Keratinocyte (primary cell): ENCODE measurements around the gene RAB40A. TPM values are rescaled to one million over a fixed set of nuclear protein-coding genes. Genes with fewer than 3 reads are reported as not detected.
A peak's percentile ranks its signal among the peaks of the same experiment; 100 is the strongest.

Source experiments
- DNase-seq: peaks from one replicate; pipeline ENCODE4 v3.0.0-alpha.2; 2011; ENCODE audit warnings: low read depth, missing footprints, low spot score
- FAIRE-seq: peaks from 2 replicates; lab custom pipeline; 2011; peaks lifted over from hg19 to GRCh38; lab: Jason Lieb, UNC
- H2AFZ ChIP-seq: 2 replicates; pipeline ENCODE4 v1.6.0; 2012; ENCODE audit warnings: low read length, control low read depth, inconsistent platforms; ENCODE audit not compliant: control insufficient read depth
- H3K27ac ChIP-seq: 2 replicates; pipeline ENCODE4 v1.5.1; 2011; ENCODE audit warnings: low read length; ENCODE audit not compliant: control insufficient read depth, insufficient read depth
- H3K27me3 ChIP-seq: 3 replicates; pipeline ENCODE4 v1.6.0; 2011; ENCODE audit warnings: low read length; ENCODE audit not compliant: control insufficient read depth, insufficient read depth; ENCODE audit errors: extremely low read depth
- H3K36me3 ChIP-seq, 2 experiments: 2 replicates in 1 of 2; 3 replicates in 1 of 2; pipeline ENCODE4 v1.5.1; 2011; ENCODE audit warnings: low read length in 2 of 2, mild to moderate bottlenecking in 1 of 2; ENCODE audit not compliant: control insufficient read depth in 2 of 2, insufficient read depth in 2 of 2; ENCODE audit errors: extremely low read depth in 1 of 2
- H3K4me1 ChIP-seq: 3 replicates; pipeline ENCODE4 v1.5.1; 2011; ENCODE audit warnings: low read length; ENCODE audit not compliant: control insufficient read depth, insufficient read depth; ENCODE audit errors: extremely low read depth
- H3K4me2 ChIP-seq: 3 replicates; pipeline ENCODE4 v1.6.0; 2011; ENCODE audit warnings: low read depth, low read length; ENCODE audit not compliant: control insufficient read depth, insufficient read depth; ENCODE audit errors: extremely low read depth
- H3K4me3 ChIP-seq, 3 experiments: fragments of 200-600 bp in 1 of 3; sonication (generic) in 1 of 3; 2 replicates in 2 of 3; 3 replicates in 1 of 3; pipeline ENCODE4 v1.5.1; 2011 to 2016; ENCODE audit warnings: low read length in 3 of 3, mild to moderate bottlenecking in 3 of 3, control low read depth in 2 of 3, inconsistent platforms in 1 of 3, low read depth in 1 of 3, mixed read lengths in 1 of 3, mixed run types in 1 of 3, moderate library complexity in 1 of 3; ENCODE audit not compliant: control insufficient read depth in 2 of 3, insufficient read depth in 2 of 3; ENCODE audit errors: extremely low read depth in 1 of 3
- H3K79me2 ChIP-seq: 2 replicates; pipeline ENCODE4 v1.6.0; 2012; ENCODE audit warnings: low read length; ENCODE audit not compliant: control insufficient read depth, insufficient read depth
- H3K9ac ChIP-seq: 3 replicates; pipeline ENCODE4 v1.6.0; 2011; ENCODE audit warnings: low read length; ENCODE audit not compliant: control insufficient read depth, insufficient read depth; ENCODE audit errors: extremely low read depth
- H3K9me1 ChIP-seq: 3 replicates; pipeline ENCODE4 v1.6.0; 2011; ENCODE audit warnings: low read length; ENCODE audit not compliant: control insufficient read depth, insufficient read depth; ENCODE audit errors: extremely low read depth
- H3K9me3 ChIP-seq: 2 replicates; pipeline ENCODE4 v1.5.1; 2012; ENCODE audit warnings: low read depth, low read length; ENCODE audit not compliant: control insufficient read depth
- H4K20me1 ChIP-seq: 3 replicates; pipeline ENCODE4 v1.6.0; 2011; ENCODE audit warnings: low read length; ENCODE audit not compliant: control insufficient read depth, insufficient read depth; ENCODE audit errors: extremely low read depth
- EZH2 ChIP-seq: IDR thresholded peaks from one replicate; pipeline ENCODE4 v1.6.1; 2012; ENCODE audit warnings: inconsistent platforms, mild to moderate bottlenecking, low read length, moderate library complexity
- dilution Hi-C: fragments of 300-500 bp; cut with MboI; formaldehyde crosslinking; loops from one replicate; pipeline ENCODE4 v1.7.0; 2020; ENCODE audit warnings: low sequenced_read_pairs; ENCODE audit not compliant: extremely low pct_ligation_motif_present
- polyA plus RNA-seq, 5 experiments: library from polyadenylated mRNA; depleted of rRNA in 3 of 5; stranded (reverse) in 3 of 5; stranded (forward) in 1 of 5; unstranded in 1 of 5; fragments of >200 nt; gene quantifications; 1 replicate in 1 of 5; 2 replicates in 3 of 5; 3 replicates in 1 of 5; pipeline versions ENCODE4 v1.2.1 to v1.2.3, GENCODE V29; 2011 to 2012; ENCODE audit warnings: missing spikeins in 2 of 5, low read depth in 1 of 5, low replicate concordance in 1 of 5
- TF ChIP-seq, protein P1 (sequence below), 3 experiments: IDR thresholded peaks in 1 of 3; conservative IDR thresholded peaks in 1 of 3; optimal IDR thresholded peaks in 1 of 3; 2 replicates in 2 of 3; 3 replicates in 1 of 3; pipeline versions ENCODE3 to v1.5.1; 2011; ENCODE audit warnings: low read length in 3 of 3, mild to moderate bottlenecking in 3 of 3, moderate library complexity in 2 of 3, control low read depth in 1 of 3, inconsistent platforms in 1 of 3; ENCODE audit not compliant: insufficient read depth in 2 of 3; ENCODE audit errors: extremely low read depth in 1 of 3

RAB40A gene
- polyA plus RNA-seq, 1 donor (not counting 4 experiments of a cell fraction or from before 2014, with no cell fraction given): 0.33 TPM

- H3K27ac ChIP-seq: no peak overlapping the region
- dilution Hi-C loops: no loop called here
- DNase-seq: no peak
These were observed 15.9 kb upstream of the RAB40A start for GRCh38 chrX:103535206-103535605.

DNA sequence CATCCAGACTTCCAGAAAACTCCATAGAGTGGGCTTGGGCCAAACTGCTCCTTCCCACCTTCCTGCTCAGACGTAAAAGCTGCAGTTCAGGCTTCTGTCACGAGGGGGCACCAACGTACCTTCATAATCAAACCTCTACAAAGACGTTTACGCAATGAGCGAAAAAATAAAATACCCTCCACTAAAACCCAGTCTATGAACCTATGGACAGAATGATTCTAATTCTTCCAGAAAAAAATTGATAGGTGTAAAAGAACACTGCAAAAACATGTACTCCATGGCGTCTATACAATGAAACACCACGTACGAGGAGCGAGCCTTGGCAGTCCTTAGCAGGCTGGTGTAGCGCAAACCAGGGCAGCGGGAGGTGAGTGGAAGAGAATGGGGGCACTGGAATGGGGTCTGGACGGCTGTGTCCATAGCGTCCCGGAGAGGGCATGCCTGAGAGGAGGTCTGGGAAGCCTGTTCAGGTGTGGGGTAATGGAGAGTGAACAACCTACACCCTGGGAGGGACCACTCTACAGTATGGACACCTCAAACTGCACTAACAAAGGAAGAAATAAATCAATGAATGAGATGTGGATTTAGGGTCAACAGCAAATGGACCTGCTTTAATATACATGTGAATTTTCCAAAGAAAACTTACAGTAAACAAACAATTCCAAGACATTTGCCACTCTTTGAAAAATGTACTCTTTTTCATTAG lies 14.4 kb upstream of the RAB40A start:
- TF ChIP-seq, protein P1, sequence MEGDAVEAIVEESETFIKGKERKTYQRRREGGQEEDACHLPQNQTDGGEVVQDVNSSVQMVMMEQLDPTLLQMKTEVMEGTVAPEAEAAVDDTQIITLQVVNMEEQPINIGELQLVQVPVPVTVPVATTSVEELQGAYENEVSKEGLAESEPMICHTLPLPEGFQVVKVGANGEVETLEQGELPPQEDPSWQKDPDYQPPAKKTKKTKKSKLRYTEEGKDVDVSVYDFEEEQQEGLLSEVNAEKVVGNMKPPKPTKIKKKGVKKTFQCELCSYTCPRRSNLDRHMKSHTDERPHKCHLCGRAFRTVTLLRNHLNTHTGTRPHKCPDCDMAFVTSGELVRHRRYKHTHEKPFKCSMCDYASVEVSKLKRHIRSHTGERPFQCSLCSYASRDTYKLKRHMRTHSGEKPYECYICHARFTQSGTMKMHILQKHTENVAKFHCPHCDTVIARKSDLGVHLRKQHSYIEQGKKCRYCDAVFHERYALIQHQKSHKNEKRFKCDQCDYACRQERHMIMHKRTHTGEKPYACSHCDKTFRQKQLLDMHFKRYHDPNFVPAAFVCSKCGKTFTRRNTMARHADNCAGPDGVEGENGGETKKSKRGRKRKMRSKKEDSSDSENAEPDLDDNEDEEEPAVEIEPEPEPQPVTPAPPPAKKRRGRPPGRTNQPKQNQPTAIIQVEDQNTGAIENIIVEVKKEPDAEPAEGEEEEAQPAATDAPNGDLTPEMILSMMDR (optimal IDR thresholded peaks at IDR 0.05 in 1 of 3, IDR thresholded peaks at IDR 0.05 in 1 of 3, conservative IDR thresholded peaks at IDR 0.05 in 1 of 3; ENCODE audit: extremely low read depth in 1 of 3, insufficient read depth in 2 of 3, low read length in 3 of 3): peak; percentile 79 to 80 (median 80)
- TF ChIP-seq EZH2: no peak
- H3K9me1 ChIP-seq: no peaks in the 10 kb centered on the region
- no peaks in the 10 kb centered on the region for H3K36me3 ChIP-seq
- peak overlapping the region in 2 of 3 experiments; percentile 29 to 58 for H3K4me3 ChIP-seq
- dilution Hi-C loops: no loop called here
- DNase-seq (peak; percentile 15), FAIRE-seq (peak; percentile 70)
- H3K27ac ChIP-seq: no peak overlapping the region
- peaks cover 21% of the 10 kb centered on the region for H3K4me1 ChIP-seq
- H3K79me2 ChIP-seq: no peaks in the 10 kb centered on the region
- H3K27me3 ChIP-seq: no peaks in the 10 kb centered on the region
- peak overlapping the region; percentile 34 for H3K9ac ChIP-seq
- peak overlapping the region; percentile 73 for H2AFZ ChIP-seq
- no peaks in the 10 kb centered on the region for H4K20me1 ChIP-seq
- H3K4me2 ChIP-seq: peak overlapping the region; percentile 59
- no peaks in the 10 kb centered on the region for H3K9me3 ChIP-seq

More at GRCh38 chrX:103535206-103535605, 15.9 kb upstream of the RAB40A start:
- no peak for FAIRE-seq
- no peaks in the 10 kb centered on the region for H3K36me3 ChIP-seq
- no peaks in the 10 kb centered on the region for H3K9me3 ChIP-seq
- H3K4me1 ChIP-seq: peaks cover 36% of the 10 kb centered on the region
- H4K20me1 ChIP-seq: no peaks in the 10 kb centered on the region
- H3K27me3 ChIP-seq: no peaks in the 10 kb centered on the region
- TF ChIP-seq, protein P1 (optimal IDR thresholded peaks at IDR 0.05 in 1 of 3, IDR thresholded peaks at IDR 0.05 in 1 of 3, conservative IDR thresholded peaks at IDR 0.05 in 1 of 3; ENCODE audit: extremely low read depth in 1 of 3, insufficient read depth in 2 of 3, low read length in 3 of 3): no peak
- TF ChIP-seq EZH2: no peak
- no peak overlapping the region for H3K4me2 ChIP-seq
- no peaks in the 10 kb centered on the region for H3K9me1 ChIP-seq
- H3K4me3 ChIP-seq: no peak overlapping the region
- no peak overlapping the region for H3K9ac ChIP-seq
- no peaks in the 10 kb centered on the region for H3K79me2 ChIP-seq
- H2AFZ ChIP-seq: no peak overlapping the region
